GM12878 (cell line): Measurements from ENCODE around the gene YAP1. TPM values are rescaled to one million over a fixed set of nuclear protein-coding genes. Genes with fewer than 3 reads are reported as not detected.
A peak's percentile ranks its signal among the peaks of the same experiment; 100 is the strongest.

Experiments
- ATAC-seq: fragments of 200-7000 bp; cut with Tn5 transposase; 3 replicates; pipeline ENCODE4 v1.9.1; 2020; ENCODE audit warnings: mild to moderate bottlenecking, moderate library complexity
- BruUV-seq: library from RNA; stranded (reverse); fragments of 400-500 nt; replicated peaks from 2 replicates; lab custom pipeline; 2021; lab: Mats Ljungman, UMichigan
- CTCF ChIA-PET: fragments of 300-600 bp; sonication (Branson Sonifier 250); formaldehyde crosslinking; extraction: SDS; loops from one replicate; lab custom pipeline; 2021; ENCODE audit warnings: inconsistent platforms; lab: Yijun Ruan, JAX
- POLR2A ChIA-PET: fragments of 350-600 bp; formaldehyde crosslinking; extraction: SDS; loops from one replicate; lab custom pipeline; 2021; ENCODE audit warnings: inconsistent platforms; lab: Charles Lee
- RAD21 ChIA-PET: fragments of 300-600 bp; sonication (Branson Sonifier 250); formaldehyde crosslinking; loops from one replicate; lab custom pipeline; 2023; ENCODE audit warnings: antibody characterized with exemption; ENCODE audit not compliant: unreplicated experiment; lab: Charles Lee
- SMC1A ChIA-PET: fragments of 300-600 bp; sonication (Branson Sonifier 250); formaldehyde crosslinking; loops from one replicate; lab custom pipeline; 2023; ENCODE audit not compliant: unreplicated experiment, uncharacterized antibody; lab: Charles Lee
- DNase-seq: peaks from one replicate; pipeline ENCODE4 v3.0.0-alpha.2; 2011; ENCODE audit warnings: low read depth, low spot score
- FAIRE-seq: peaks from 3 replicates; lab custom pipeline; 2011; peaks lifted over from hg19 to GRCh38; lab: Jason Lieb, UNC
- H2AFZ ChIP-seq: 2 replicates; pipeline ENCODE4 v1.6.0; 2011; ENCODE audit warnings: low read depth, low read length, control low read depth; ENCODE audit not compliant: control insufficient read depth
- H3K27ac ChIP-seq: 2 replicates; pipeline ENCODE4 v1.5.1; 2011; ENCODE audit warnings: control low read depth; ENCODE audit not compliant: control insufficient read depth, insufficient read depth
- H3K27me3 ChIP-seq, 2 experiments: replicated peaks in 1 of 2; 2 replicates each; pipeline versions ENCODE4 v1.6.0 to v1.6.1; 2011; ENCODE audit warnings: low read length in 1 of 2; ENCODE audit not compliant: control insufficient read depth in 2 of 2, insufficient read depth in 2 of 2
- H3K36me3 ChIP-seq, 2 experiments: 2 replicates each; pipeline ENCODE4 v1.5.1; 2011; ENCODE audit warnings: low read length in 1 of 2; ENCODE audit not compliant: control insufficient read depth in 2 of 2, insufficient read depth in 2 of 2
- H3K4me1 ChIP-seq: 2 replicates; pipeline ENCODE4 v1.6.1; 2011; ENCODE audit warnings: mild to moderate bottlenecking, low read length, moderate library complexity, mixed read lengths; ENCODE audit not compliant: control insufficient read depth, insufficient read depth
- H3K4me2 ChIP-seq: 2 replicates; pipeline ENCODE4 v1.6.0; 2011; ENCODE audit warnings: control low read depth; ENCODE audit not compliant: control insufficient read depth, insufficient read depth
- H3K4me3 ChIP-seq: fragments of 200-600 bp; sonication (generic); 2 replicates; pipeline ENCODE4 v1.5.1; 2016
- H3K79me2 ChIP-seq: 2 replicates; pipeline ENCODE4 v1.6.0; 2011; ENCODE audit warnings: low read length; ENCODE audit not compliant: control insufficient read depth, insufficient read depth
- H3K9ac ChIP-seq: 2 replicates; pipeline ENCODE4 v1.8.0; 2011; ENCODE audit warnings: low read length, control low read depth, mixed read lengths; ENCODE audit not compliant: control insufficient read depth, insufficient read depth
- H3K9me3 ChIP-seq: replicated peaks from 3 replicates; pipeline ENCODE4 v1.5.1; 2011; ENCODE audit warnings: mild to moderate bottlenecking, low read length; ENCODE audit not compliant: control insufficient read depth, insufficient read depth
- H4K20me1 ChIP-seq: 2 replicates; pipeline ENCODE4 v1.6.0; 2011; ENCODE audit not compliant: control insufficient read depth, insufficient read depth
- CTCF ChIP-seq, 3 experiments: IDR thresholded peaks in 2 of 3; conservative IDR thresholded peaks in 1 of 3; 2 replicates each; pipeline ENCODE4 v1.5.1; 2011; ENCODE audit warnings: low read depth in 3 of 3, low read length in 3 of 3, mild to moderate bottlenecking in 3 of 3, control low read depth in 2 of 3, moderate library complexity in 2 of 3, inconsistent platforms in 1 of 3, mixed read lengths in 1 of 3; ENCODE audit not compliant: control insufficient read depth in 2 of 3, insufficient read depth in 1 of 3; ENCODE audit errors: extremely low read depth in 1 of 3
- EP300 ChIP-seq, 2 experiments: fragments of 150-350 bp in 1 of 2; IDR thresholded peaks; 2 replicates each; pipeline ENCODE4 v1.6.1; 2011 to 2012; ENCODE audit warnings: low read depth in 2 of 2, low read length in 2 of 2, borderline replicate concordance in 1 of 2, improper control_type of control experiment in 1 of 2, inconsistent platforms in 1 of 2; ENCODE audit not compliant: control insufficient read depth in 1 of 2
- SMAD1 ChIP-seq: fragments of 450-650 bp; IDR thresholded peaks from 2 replicates; pipeline ENCODE4 v1.6.1; 2018; ENCODE audit warnings: mild to moderate bottlenecking, low read depth; ENCODE audit not compliant: partially characterized antibody
- ZBTB11 ChIP-seq: fragments of 450-650 bp; formaldehyde crosslinking; IDR thresholded peaks from 2 replicates; pipeline ENCODE4 v1.5.0; 2022; ENCODE audit warnings: mild to moderate bottlenecking, missing genetic modification characterization
- WGBS: methylation state at CpG from one replicate; pipeline ENCODE4 v1.1.6; 2016; ENCODE audit warnings: low lambda C conversion rate; ENCODE audit not compliant: insufficient replicate concordance, insufficient coverage; ENCODE audit errors: missing lambda C conversion rate; 5-methylcytosine and 5-hydroxymethylcytosine counted together
- in situ Hi-C: fragments of 300-500 bp; cut with MboI; formaldehyde crosslinking; loops from 9 replicates; pipeline ENCODE4 v1.14.3; 2018; ENCODE audit warnings: mixed read lengths
- intact Hi-C: fragments of 100-400 bp; cut with micrococcal nuclease; formaldehyde crosslinking; loops from one replicate; pipeline ENCODE4 v1.14.2; 2022; ENCODE audit not compliant: unreplicated experiment
- polyA plus RNA-seq, 11 experiments: library from polyadenylated mRNA; depleted of rRNA in 4 of 11; unstranded in 6 of 11; stranded (reverse) in 5 of 11; fragments of >200 nt; fragmentation: Nextera tagmentation in 4 of 11; fragmentation: Illumina TruSeq in 1 of 11; extraction: Ambion mirVana in 4 of 11; extraction: Trizol in 1 of 11; gene quantifications; 1 replicate in 1 of 11; 2 replicates in 10 of 11; pipeline versions ENCODE4 v1.2.1 to v1.2.3, GENCODE V29; 2011 to 2016; ENCODE audit warnings: inconsistent platforms in 2 of 11, missing spikeins in 2 of 11, low read depth in 1 of 11
- total RNA-seq, 4 experiments: library from RNA; depleted of rRNA in 3 of 4; stranded (reverse); fragments of >200 nt in 3 of 4; fragmentation: Illumina TruSeq in 1 of 4; extraction: Trizol in 1 of 4; gene quantifications; 2 replicates each; pipeline versions ENCODE4 v1.2.1 to v1.2.3, GENCODE V29; 2013 to 2021

The YAP1 gene
- total and polyA plus RNA-seq, 10 of the 15 experiments (the other 5 are each of a cell fraction or from before 2014, with no cell fraction given), result 0.03 to 0.33 (median 0.10) TPM; not detected in 6

GRCh38 chr11:102109896-102110760 lies at the start of gene YAP1 (continued):
- TF ChIP-seq ZBTB11 (CRISPR knock-in tag), result no peak
- no peak for TF ChIP-seq SMAD1

- peak; percentile 36; the same call in 2 of the 3 replicates for ATAC-seq
- Histone ChIP-seq H3K9me3 (no peaks in the 10 kb centered on the region), H3K4me3 (no peak overlapping the region), H4K20me1 (no peaks in the 10 kb centered on the region), H2AFZ (no peak overlapping the region), H3K4me1 (no peaks in the 10 kb centered on the region), H3K9ac (no peak overlapping the region), H3K79me2 (no peaks in the 10 kb centered on the region), H3K4me2 (no peak overlapping the region), H3K36me3 (no peaks in the 10 kb centered on the region), H3K27me3 (no peaks in the 10 kb centered on the region), H3K27ac (no peak overlapping the region)
- ChIA-PET POLR2A (no interaction called here), RAD21 (no interaction called here), CTCF (interaction anchor here (0.7 to 1.2 kb wide), 2 partner anchors 54 to 233 kb away, joined by 3 read pairs; no protein-coding TSS in a partner anchor), SMC1A (interaction anchor here (0.6 kb wide), 1 partner anchor 146 kb away, joined by 3 read pairs; no protein-coding TSS in a partner anchor)
- FAIRE-seq, result no peak
- DNase-seq, result no peak
- 8% methylated on average over 2 of the region's 2 CpGs for WGBS
- in situ Hi-C loops (no loop called here), intact Hi-C loops (no loop called here)
- TF ChIP-seq CTCF (IDR thresholded peaks at IDR 0.05 in 2 of 3, conservative IDR thresholded peaks at IDR 0.05 in 1 of 3; ENCODE audit: control insufficient read depth in 2 of 3, extremely low read depth in 1 of 3, insufficient read depth in 1 of 3, low read depth in 3 of 3, low read length in 3 of 3) (peak in 2 of 3 experiments; percentile 10; a peak in 2 of 6 replicates), EP300 (IDR thresholded peaks at IDR 0.05; ENCODE audit: borderline replicate concordance in 1 of 2, control insufficient read depth in 1 of 2, low read depth in 2 of 2, low read length in 2 of 2) (no peak)
- BruUV-seq, result no TSS peak
These were observed 49.0 kb upstream of the YAP1 start for GRCh38 chr11:102061276-102061675.
